ENCODE measurements around the gene HTR1D. TPM values are rescaled to one million over a fixed set of nuclear protein-coding genes. Genes with fewer than 3 reads are reported as not detected.
A peak's percentile ranks its signal among the peaks of the same experiment; 100 is the strongest.
"Not testable (repeated sequence)": the region's sequence is repeated elsewhere in the genome, so short reads cannot be mapped to it uniquely, and the experiment has no call there.

The HTR1D gene
- total RNA-seq, 2 experiments from 2014 or later = not detected

DNA sequence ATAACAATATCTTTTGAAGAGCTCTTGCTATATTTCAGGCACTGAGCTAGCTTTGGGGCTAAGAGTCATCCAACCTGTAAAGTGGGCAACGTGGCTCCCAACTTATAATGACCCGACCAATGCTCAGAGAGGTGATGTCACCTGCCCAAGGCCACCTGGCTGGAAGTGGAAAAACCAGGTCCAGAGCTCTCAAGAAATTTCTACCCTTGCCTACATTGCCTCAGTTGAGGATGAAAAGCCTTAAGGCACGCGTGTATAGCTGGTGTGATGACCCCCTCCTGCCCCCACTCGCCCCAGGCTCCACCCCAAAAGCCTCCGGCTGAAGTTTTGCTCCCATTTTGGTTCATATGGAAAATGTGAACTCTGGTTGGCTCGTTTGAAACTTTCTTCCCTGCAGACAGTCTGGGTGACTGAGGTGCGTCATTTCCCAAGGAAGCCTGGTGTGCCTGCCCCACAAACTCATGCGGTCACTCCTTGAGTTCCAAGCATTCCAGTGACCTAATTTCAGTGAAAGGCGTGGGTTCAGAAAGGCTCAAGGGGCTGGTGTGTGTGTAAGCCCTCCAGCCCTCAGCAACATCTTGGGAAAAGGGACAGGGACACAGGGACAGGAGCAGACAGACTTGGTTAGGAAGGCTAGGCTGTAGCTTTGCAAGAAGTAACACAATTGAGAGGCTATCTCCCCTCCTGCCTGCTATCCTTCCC, 20.5 kb downstream of the HTR1D start:
- no peaks in the 10 kb centered on the region for H3K9me3 Mint-ChIP-seq (ENCODE audit: insufficient read depth)
- no peak overlapping the region for H3K4me3 Mint-ChIP-seq
- DNase-seq (no peak), ATAC-seq (no peak)
- ChIA-PET CTCF (interaction anchor here (2.7 to 5.2 kb wide), 2 partner anchors 12 to 97 kb away, joined by 21 to 38 read pairs; no protein-coding TSS in a partner anchor), POLR2A (interaction anchor here (0.6 kb wide), 1 partner anchor 102 kb away, joined by 3 read pairs; no protein-coding TSS in a partner anchor)
- no peaks in the 10 kb centered on the region for H3K36me3 Mint-ChIP-seq (ENCODE audit: low read depth)
- H3K4me1 Mint-ChIP-seq (ENCODE audit: low read depth) = no peaks in the 10 kb centered on the region
- no peak overlapping the region for H3K27ac Mint-ChIP-seq
- H3K27me3 Mint-ChIP-seq (ENCODE audit: low read depth) = peaks cover 6% of the 10 kb centered on the region

DNA sequence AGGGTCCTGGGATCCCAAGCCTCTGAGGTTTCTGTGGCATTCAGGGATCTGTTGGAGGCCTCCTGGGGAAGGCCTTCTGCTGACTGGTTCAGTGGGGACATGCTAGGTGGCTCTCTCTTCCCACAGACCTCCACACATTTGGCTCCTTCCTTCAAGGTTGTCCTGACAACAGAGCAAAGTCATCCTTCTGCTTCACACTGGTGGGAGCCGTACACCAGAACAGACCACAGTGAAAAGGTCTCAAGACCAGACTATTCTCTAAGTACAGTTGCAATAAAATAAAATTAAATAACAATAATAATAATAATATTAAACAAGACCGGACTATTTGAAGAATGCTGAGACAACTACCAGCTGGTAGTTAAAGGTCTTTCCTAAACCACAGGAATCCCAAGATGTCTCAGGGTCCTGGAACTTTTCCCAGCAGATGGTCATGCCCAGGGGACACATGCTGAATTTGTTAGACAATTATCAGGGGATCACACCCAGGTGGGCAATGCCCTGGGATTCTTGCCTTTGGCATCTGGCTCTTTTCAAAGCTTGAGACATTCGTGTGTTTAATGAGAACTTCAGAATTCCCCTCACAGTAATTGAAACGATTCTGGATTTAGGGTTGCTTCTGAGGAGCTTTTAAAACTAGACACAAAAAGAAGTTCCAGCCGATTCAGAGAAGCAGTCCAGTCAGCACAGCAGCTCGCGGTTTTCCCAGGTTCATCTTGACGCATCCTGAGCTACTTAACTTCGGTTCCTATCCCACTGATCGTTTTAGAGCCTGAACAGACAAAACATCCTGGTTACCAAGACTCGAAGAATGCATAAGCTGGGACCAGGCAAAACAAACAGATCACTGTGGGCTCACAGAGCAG, 22.9 kb downstream of the HTR1D start:
- no peak for DNase-seq
- Mint-ChIP-seq H3K27ac (no peak overlapping the region), H3K36me3 (ENCODE audit: low read depth) (no peaks in the 10 kb centered on the region), H3K27me3 (ENCODE audit: low read depth) (peaks cover 7% of the 10 kb centered on the region), H3K4me3 (no peak overlapping the region), H3K4me1 (ENCODE audit: low read depth) (no peaks in the 10 kb centered on the region), H3K9me3 (ENCODE audit: insufficient read depth) (no peaks in the 10 kb centered on the region)
- POLR2A ChIA-PET = interaction anchor here (0.6 kb wide), 1 partner anchor 1438 kb away, joined by 3 read pairs; no protein-coding TSS in a partner anchor
- no peak for ATAC-seq
- CTCF ChIA-PET = interaction anchor here (0.7 to 5.2 kb wide), 3 partner anchors 10 to 95 kb away, joined by 3 to 38 read pairs (median 21); no protein-coding TSS in a partner anchor

DNA sequence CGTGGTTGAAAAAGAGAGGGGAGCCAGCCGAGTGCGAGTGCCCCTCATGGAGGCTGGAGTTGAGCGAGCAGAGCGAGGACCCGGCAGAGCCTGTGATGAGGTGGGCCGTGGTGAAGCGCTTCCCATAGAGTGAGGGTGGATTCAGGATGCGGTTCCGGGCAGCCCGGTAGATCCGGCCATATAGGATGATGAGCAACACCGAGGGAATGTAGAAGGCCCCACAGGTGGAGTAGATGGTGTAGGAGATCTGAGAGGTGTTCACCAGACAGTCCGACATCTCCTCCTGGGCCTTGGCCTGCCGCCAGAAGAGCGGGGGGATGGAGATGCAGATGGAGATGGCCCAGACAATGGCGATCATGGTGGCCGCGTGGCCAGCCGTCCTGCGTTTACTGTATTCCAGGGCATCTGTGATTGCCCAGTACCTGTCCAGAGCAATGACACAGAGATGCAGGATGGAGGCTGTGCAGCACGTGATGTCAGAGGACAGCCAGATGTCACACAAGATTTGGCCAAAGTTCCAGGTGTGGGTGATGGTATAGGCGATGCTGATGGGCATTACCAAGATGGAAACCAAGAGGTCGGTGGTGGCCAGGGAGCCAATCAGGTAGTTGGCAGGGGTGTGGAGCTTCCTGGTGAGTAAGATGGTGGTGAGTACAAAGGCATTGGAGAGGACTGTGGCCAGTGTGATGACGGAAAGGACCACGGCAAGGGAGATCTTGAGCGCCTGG, 23.7 kb downstream of the HTR1D start:
- H3K4me1 Mint-ChIP-seq (ENCODE audit: low read depth) = no peaks in the 10 kb centered on the region
- POLR2A ChIA-PET = interaction anchor here (0.7 kb wide), 1 partner anchor 79 kb away, joined by 3 read pairs; no protein-coding TSS in a partner anchor
- CTCF ChIA-PET = interaction anchor here (5.2 kb wide), 1 partner anchor 9 kb away, joined by 38 read pairs; no protein-coding TSS in a partner anchor
- no peak for ATAC-seq
- DNase-seq = no peak
- H3K9me3 Mint-ChIP-seq (ENCODE audit: insufficient read depth) = no peaks in the 10 kb centered on the region
- H3K27ac Mint-ChIP-seq = no peak overlapping the region
- peaks cover 7% of the 10 kb centered on the region for H3K27me3 Mint-ChIP-seq (ENCODE audit: low read depth)
- no peaks in the 10 kb centered on the region for H3K36me3 Mint-ChIP-seq (ENCODE audit: low read depth)
- no peak overlapping the region for H3K4me3 Mint-ChIP-seq

DNA sequence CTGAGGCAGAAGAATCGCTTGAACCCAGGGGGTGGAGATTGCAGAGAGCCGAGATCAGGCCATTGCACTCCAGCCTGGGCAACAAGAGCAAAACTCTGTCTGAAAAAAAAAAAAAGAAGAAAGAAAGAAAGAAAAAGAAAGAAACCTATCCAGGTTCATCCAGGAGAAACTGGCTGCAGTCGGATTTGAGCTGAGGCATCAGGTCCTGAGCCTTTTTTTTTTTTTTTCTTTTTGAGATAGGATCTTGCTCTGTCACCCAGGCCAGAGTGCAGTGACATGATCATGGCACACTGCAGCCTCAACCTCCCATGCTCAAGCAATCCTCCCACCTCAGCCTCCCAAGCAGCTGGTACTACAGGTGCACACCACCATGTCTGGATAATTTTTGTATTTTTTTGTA, 26.1 kb downstream of the HTR1D start:
- H3K36me3 Mint-ChIP-seq (ENCODE audit: low read depth) = no peaks in the 10 kb centered on the region
- H3K4me3 Mint-ChIP-seq = no peak overlapping the region
- no peaks in the 10 kb centered on the region for H3K4me1 Mint-ChIP-seq (ENCODE audit: low read depth)
- ChIA-PET POLR2A (interaction anchor here (0.7 kb wide), 1 partner anchor 23 kb away, joined by 3 read pairs; no protein-coding TSS in a partner anchor), CTCF (no interaction called here)
- ATAC-seq (no peak), DNase-seq (no peak)
- no peak overlapping the region for H3K27ac Mint-ChIP-seq
- H3K27me3 Mint-ChIP-seq (ENCODE audit: low read depth) = peaks cover 4% of the 10 kb centered on the region
- no peaks in the 10 kb centered on the region for H3K9me3 Mint-ChIP-seq (ENCODE audit: insufficient read depth)

DNA sequence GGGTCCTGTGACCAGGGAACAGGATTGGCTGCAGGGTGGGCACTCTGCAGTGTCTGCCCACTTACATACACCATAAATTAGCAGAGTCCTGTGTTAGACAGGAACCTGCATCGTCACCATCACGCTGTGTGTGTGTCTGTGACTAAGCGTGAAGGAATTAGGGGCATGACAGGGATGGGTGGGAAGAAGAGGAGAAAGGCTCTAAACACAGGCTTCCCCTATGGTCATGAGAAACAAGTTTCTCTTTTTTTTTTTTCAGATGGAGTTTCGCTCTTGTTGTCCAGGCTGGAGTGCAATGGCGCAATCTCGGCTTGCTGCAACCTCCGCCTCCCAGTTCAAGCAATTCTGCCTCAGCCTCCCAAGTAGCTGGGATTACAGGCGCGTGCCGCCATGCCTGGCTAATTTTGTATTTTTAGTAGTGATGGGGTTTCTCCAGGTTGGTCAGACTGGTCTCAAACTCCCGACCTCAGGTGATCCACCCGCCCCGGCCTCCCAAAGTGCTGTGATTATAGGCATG, 28.3 kb downstream of the HTR1D start:
- H3K9me3 Mint-ChIP-seq (ENCODE audit: insufficient read depth); H3K27me3 Mint-ChIP-seq (ENCODE audit: low read depth); H3K4me3 Mint-ChIP-seq; DNase-seq; ATAC-seq; H3K4me1 Mint-ChIP-seq (ENCODE audit: low read depth); POLR2A ChIA-PET; H3K36me3 Mint-ChIP-seq (ENCODE audit: low read depth); H3K27ac Mint-ChIP-seq: not testable (repeated sequence)
- CTCF ChIA-PET = interaction anchor here (0.6 kb wide), 1 partner anchor 94 kb away, joined by 3 read pairs; no protein-coding TSS in a partner anchor

DNA sequence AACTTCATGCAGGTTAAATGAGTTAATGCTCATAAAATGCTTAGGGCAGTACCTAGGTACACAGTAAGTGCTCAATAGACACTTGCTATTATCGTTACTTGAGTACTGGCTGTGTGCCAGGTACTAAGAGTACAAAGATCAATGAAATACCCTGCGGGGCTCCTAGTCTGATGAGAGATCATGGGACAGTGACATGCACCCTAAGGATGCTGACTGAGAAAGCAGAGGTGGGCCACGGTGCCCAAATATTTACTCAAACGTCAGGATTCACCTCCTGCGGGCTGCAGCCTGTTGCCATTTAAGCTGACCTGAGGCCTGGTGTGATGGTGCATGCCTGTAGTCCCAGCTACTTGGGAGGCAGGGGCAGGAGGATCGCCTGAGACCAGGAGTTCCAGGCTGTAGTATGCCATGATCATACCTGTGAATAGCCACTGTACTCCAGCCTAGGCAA, 28.8 kb downstream of the HTR1D start:
- Mint-ChIP-seq H3K27ac (no peak overlapping the region), H3K4me1 (ENCODE audit: low read depth) (peaks cover 5% of the 10 kb centered on the region), H3K27me3 (ENCODE audit: low read depth) (peaks cover 14% of the 10 kb centered on the region), H3K4me3 (no peak overlapping the region), H3K9me3 (ENCODE audit: insufficient read depth) (no peaks in the 10 kb centered on the region), H3K36me3 (ENCODE audit: low read depth) (no peaks in the 10 kb centered on the region)
- DNase-seq (no peak), ATAC-seq (no peak)
- CTCF ChIA-PET = interaction anchor here (12.6 kb wide), 1 partner anchor 90 kb away, joined by 735 read pairs; no protein-coding TSS in a partner anchor
- POLR2A ChIA-PET = no interaction called here

DNA sequence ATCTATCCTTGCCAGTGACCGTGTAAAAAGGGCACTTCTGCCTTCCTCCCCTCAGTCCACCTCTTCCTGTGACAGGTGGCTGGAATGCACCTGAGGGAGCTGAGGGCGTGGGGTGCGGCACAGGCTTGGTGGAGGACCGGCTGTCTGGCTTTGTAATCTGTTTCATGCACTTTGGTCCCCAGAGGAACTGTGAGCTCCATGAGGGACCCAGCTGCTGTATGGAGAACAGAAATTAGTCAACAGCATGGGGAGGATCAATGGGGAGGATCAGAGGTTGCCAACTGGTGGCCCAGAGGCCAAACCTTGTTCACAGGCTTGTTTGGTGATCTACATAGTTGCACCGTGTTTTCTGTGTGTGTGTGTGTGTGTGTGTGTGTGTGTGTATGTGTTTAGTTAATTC, 29.7 kb downstream of the HTR1D start:
- POLR2A ChIA-PET = no interaction called here
- Mint-ChIP-seq H3K27ac (no peak overlapping the region), H3K4me1 (ENCODE audit: low read depth) (peaks cover 5% of the 10 kb centered on the region)

DNA sequence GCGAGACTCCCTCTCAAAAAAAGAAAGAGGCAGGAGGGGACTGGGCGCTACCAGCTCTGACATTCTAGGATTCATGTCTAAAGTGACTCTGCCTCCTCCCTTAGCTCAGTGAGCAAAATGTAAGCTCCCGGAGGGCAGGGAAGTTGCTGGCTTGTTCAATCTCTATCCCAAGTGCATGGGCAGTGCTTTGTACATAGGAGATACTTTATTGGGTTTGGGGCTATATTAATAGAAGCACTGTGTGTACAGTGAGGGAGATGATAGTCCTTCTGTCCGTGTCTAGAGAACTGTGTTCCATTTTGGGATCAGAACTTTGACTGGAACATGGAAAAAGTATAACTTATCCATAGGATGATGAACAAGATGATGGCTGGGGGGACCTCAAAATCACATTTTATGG, 31.9 kb downstream of the HTR1D start:
- H3K4me3 Mint-ChIP-seq = no peak overlapping the region
- no peaks in the 10 kb centered on the region for H3K9me3 Mint-ChIP-seq (ENCODE audit: insufficient read depth)
- H3K27ac Mint-ChIP-seq = no peak overlapping the region
- peaks cover 21% of the 10 kb centered on the region for H3K27me3 Mint-ChIP-seq (ENCODE audit: low read depth)
- ChIA-PET CTCF (interaction anchor here (0.8 to 12.6 kb wide), 42 partner anchors 11 to 238 kb away, joined by 3 to 735 read pairs (median 8); partner anchors contain the start of gene LUZP1), POLR2A (interaction anchor here (0.6 to 2.9 kb wide), 5 partner anchors 18 to 92 kb away, joined by 3 to 19 read pairs (median 4); no protein-coding TSS in a partner anchor)
- ATAC-seq = no peak
- H3K4me1 Mint-ChIP-seq (ENCODE audit: low read depth) = peaks cover 5% of the 10 kb centered on the region
- DNase-seq = no peak
- no peaks in the 10 kb centered on the region for H3K36me3 Mint-ChIP-seq (ENCODE audit: low read depth)

More for the DNA sequence above, 29.7 kb downstream of the HTR1D start:
- ATAC-seq (no peak), DNase-seq (no peak)
- no peaks in the 10 kb centered on the region for H3K9me3 Mint-ChIP-seq (ENCODE audit: insufficient read depth)
- CTCF ChIA-PET = interaction anchor here (12.6 kb wide), 1 partner anchor 90 kb away, joined by 735 read pairs; no protein-coding TSS in a partner anchor
- peaks cover 20% of the 10 kb centered on the region for H3K27me3 Mint-ChIP-seq (ENCODE audit: low read depth)
- H3K36me3 Mint-ChIP-seq (ENCODE audit: low read depth) = no peaks in the 10 kb centered on the region
- no peak overlapping the region for H3K4me3 Mint-ChIP-seq

DNA sequence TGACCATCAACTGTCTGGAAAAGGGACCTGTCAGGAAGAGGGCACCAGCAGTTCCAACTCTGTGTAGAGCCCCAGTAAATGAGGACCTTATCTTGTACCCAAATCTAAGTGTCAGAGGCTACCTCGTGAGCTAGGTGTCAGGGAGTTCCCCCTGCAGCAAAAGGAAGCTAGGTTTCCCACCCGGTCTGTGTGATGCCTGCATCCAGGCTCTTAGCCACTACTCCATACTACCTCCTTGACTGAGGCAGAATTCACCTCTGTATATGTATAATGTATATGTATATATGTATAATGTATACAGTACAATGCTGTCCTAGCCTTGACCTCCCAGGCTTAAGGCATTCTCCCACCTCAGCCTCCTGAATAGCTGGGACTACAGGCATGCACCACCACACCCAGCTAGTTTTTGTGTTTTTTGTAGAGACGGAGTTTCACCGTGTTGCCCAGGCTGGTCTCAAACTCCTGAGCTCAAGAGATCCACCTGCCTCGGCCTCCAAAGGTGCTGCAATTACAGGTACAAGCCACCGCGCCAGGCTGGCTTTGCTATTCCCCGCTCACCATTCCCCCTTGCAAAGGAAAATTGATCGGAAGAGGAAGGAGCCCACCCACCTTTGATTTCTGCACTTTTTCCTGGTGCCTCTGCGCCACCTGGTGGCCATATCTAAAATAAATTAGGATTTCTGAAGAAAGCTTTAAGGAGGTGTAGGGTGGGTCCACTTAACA, 32.9 kb downstream of the HTR1D start:
- Mint-ChIP-seq H3K27me3 (ENCODE audit: low read depth) (peaks cover 28% of the 10 kb centered on the region), H3K4me3 (peak overlapping the region; percentile 32), H3K4me1 (ENCODE audit: low read depth) (peaks cover 5% of the 10 kb centered on the region), H3K36me3 (ENCODE audit: low read depth) (no peaks in the 10 kb centered on the region), H3K27ac (no peak overlapping the region), H3K9me3 (ENCODE audit: insufficient read depth) (no peaks in the 10 kb centered on the region)
- CTCF ChIA-PET = interaction anchor here (0.6 to 12.6 kb wide), 62 partner anchors 10 to 237 kb away, joined by 3 to 735 read pairs (median 5); partner anchors contain the start of genes HNRNPR and LUZP1
- peak; percentile 47 for DNase-seq
- no peak for ATAC-seq
- POLR2A ChIA-PET = interaction anchor here (0.6 to 2.9 kb wide), 5 partner anchors 17 to 668 kb away, joined by 3 to 19 read pairs (median 4); no protein-coding TSS in a partner anchor

DNA sequence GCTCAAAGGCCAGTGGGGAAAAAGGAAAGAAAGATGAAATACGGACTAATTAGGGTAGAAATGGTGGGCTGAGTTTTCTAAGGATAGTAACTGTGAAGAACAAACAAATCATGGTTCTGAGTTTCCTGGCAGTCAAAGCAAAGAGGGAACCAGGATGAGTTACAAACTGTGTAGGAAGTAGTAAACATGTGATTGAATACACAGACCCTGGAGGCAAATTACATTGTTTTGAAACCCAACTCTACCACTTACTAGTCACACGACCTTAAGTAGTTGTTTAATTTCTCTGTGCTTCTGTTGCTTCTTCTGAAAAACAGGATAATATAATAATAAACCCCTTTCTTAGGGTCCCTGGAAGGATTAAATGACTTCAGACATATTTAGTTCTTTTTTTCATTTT, 37.4 kb downstream of the HTR1D start:
- CTCF ChIA-PET = interaction anchor here (1.2 to 12.6 kb wide), 2 partner anchors 12 to 82 kb away, joined by 4 to 735 read pairs; no protein-coding TSS in a partner anchor
- H3K27ac Mint-ChIP-seq = no peak overlapping the region
- no peak for ATAC-seq

More for the DNA sequence above, 37.4 kb downstream of the HTR1D start:
- Mint-ChIP-seq H3K4me3 (no peak overlapping the region), H3K27me3 (ENCODE audit: low read depth) (peaks cover 48% of the 10 kb centered on the region), H3K9me3 (ENCODE audit: insufficient read depth) (no peaks in the 10 kb centered on the region), H3K4me1 (ENCODE audit: low read depth) (peaks cover 17% of the 10 kb centered on the region), H3K36me3 (ENCODE audit: low read depth) (no peaks in the 10 kb centered on the region)
- no peak for DNase-seq
- POLR2A ChIA-PET = no interaction called here

Data from activated CD8-positive, alpha-beta T cell treated with anti-CD3 and anti-CD28 coated beads, Interleukin-2, amount 10 ng/mL, durations not matched to agents 7 days and 5 days (primary cell).